Right atrium auricular region (tissue), 2 donors: ENCODE measurements around the gene RPL38. TPM values are rescaled to one million over a fixed set of nuclear protein-coding genes. Genes with fewer than 3 reads are reported as not detected.

Experiments
- DNase-seq: peaks from one replicate; pipeline ENCODE4 v3.0.0-alpha.2; 2019; ENCODE audit warnings: low spot score
- H3K27ac ChIP-seq, 2 donors: fragments of 200-600 bp; sonication (generic); 1 replicate in 1 of 2; 2 replicates in 1 of 2; pipeline ENCODE4 v1.5.1; 2016 to 2019
- H3K27me3 ChIP-seq, 2 donors: fragments of 200-600 bp; sonication (generic); one replicate each; pipeline versions ENCODE4 v1.5.1 to v1.6.0; 2017 to 2019
- H3K36me3 ChIP-seq: fragments of 200-600 bp; sonication (generic); one replicate; pipeline ENCODE4 v1.5.1; 2016
- H3K4me1 ChIP-seq, 2 donors: fragments of 200-600 bp; sonication (generic); one replicate each; pipeline versions ENCODE4 v1.5.1 to v1.6.0; 2017 to 2019
- H3K4me3 ChIP-seq, 2 donors: fragments of 200-600 bp; sonication (generic); 1 replicate in 1 of 2; 2 replicates in 1 of 2; pipeline ENCODE4 v1.5.1; 2017 to 2019; ENCODE audit warnings: mild to moderate bottlenecking in 1 of 2, moderate library complexity in 1 of 2
- H3K9me3 ChIP-seq, 2 donors: fragments of 200-600 bp; sonication (generic); one replicate each; pipeline ENCODE4 v1.5.1; 2019
- CTCF ChIP-seq, 2 donors: fragments of 200-600 bp; sonication (generic); IDR thresholded peaks; one replicate each; pipeline ENCODE4 v1.5.1; 2019; ENCODE audit warnings: antibody characterized with exemption in 2 of 2
- total RNA-seq, 2 donors: library from RNA; depleted of rRNA; stranded (reverse); fragments of >200 nt; gene quantifications; one replicate each; pipeline ENCODE4 v1.1.0, GENCODE V29; 2016

RPL38 gene
- total RNA-seq, 2 donors from 2014 or later, result 212 to 310 TPM

GRCh38 chr17:74206332-74206818 is 2.9 kb downstream of the RPL38 start:
- Histone ChIP-seq H3K4me3 (no peak overlapping the region), H3K9me3 (no peaks in the 10 kb centered on the region), H3K27ac (no peak overlapping the region), H3K27me3 (no peaks in the 10 kb centered on the region), H3K36me3 (peaks cover 54% of the 10 kb centered on the region), H3K4me1 (peaks cover 0 to 62% of the 10 kb centered on the region in 2 donors)
- no peak for DNase-seq
- no peak for TF ChIP-seq CTCF (IDR thresholded peaks at IDR 0.05)

- no peak overlapping the region for H3K4me3 ChIP-seq
- peaks cover 42% of the 10 kb centered on the region for H3K36me3 ChIP-seq
These were observed 7.0 kb downstream of the RPL38 start for GRCh38 chr17:74210191-74211140.

GRCh38 chr17:74211141-74211911 is 7.8 kb downstream of the RPL38 start:
- no peak for TF ChIP-seq CTCF (IDR thresholded peaks at IDR 0.05)
- Histone ChIP-seq H3K27me3 (no peaks in the 10 kb centered on the region), H3K4me3 (peak overlapping the region in 1 of 2 donors; percentile 61), H3K9me3 (no peaks in the 10 kb centered on the region), H3K27ac (peak overlapping the region; percentile 38 to 85), H3K36me3 (peaks cover 35% of the 10 kb centered on the region), H3K4me1 (peaks cover 0 to 79% of the 10 kb centered on the region in 2 donors)
- no peak for DNase-seq

More at GRCh38 chr17:74210191-74211140, 7.0 kb downstream of the RPL38 start:
- peak; percentile 79 for DNase-seq
- H3K27me3 ChIP-seq, result no peaks in the 10 kb centered on the region
- peaks cover 0 to 79% of the 10 kb centered on the region in 2 donors for H3K4me1 ChIP-seq
- TF ChIP-seq CTCF (IDR thresholded peaks at IDR 0.05), result peak; percentile 95 to 99
- no peaks in the 10 kb centered on the region for H3K9me3 ChIP-seq
- H3K27ac ChIP-seq, result peak overlapping the region; percentile 38 to 85

- Histone ChIP-seq H3K27me3 (no peaks in the 10 kb centered on the region), H3K4me1 (peaks cover 0 to 79% of the 10 kb centered on the region in 2 donors), H3K4me3 (peak overlapping the region; percentile 54 to 61), H3K9me3 (no peaks in the 10 kb centered on the region), H3K27ac (peak overlapping the region; percentile 85 to 88), H3K36me3 (peaks cover 34% of the 10 kb centered on the region)
- TF ChIP-seq CTCF (IDR thresholded peaks at IDR 0.05), result no peak
- DNase-seq, result no peak
These were observed 8.4 kb downstream of the RPL38 start for GRCh38 chr17:74211912-74212208.

GRCh38 chr17:74212209-74212912 is 8.9 kb downstream of the RPL38 start:
- H3K4me3 ChIP-seq, result peak overlapping the region; percentile 54 to 61
- H3K9me3 ChIP-seq, result no peaks in the 10 kb centered on the region
- peaks cover 0 to 79% of the 10 kb centered on the region in 2 donors for H3K4me1 ChIP-seq
- DNase-seq, result no peak
- TF ChIP-seq CTCF (IDR thresholded peaks at IDR 0.05), result no peak
- H3K36me3 ChIP-seq, result peaks cover 29% of the 10 kb centered on the region
- peak overlapping the region; percentile 85 to 88 for H3K27ac ChIP-seq
- no peaks in the 10 kb centered on the region for H3K27me3 ChIP-seq
